PC-9 (cell line): Measurements from ENCODE around the gene PHRF1.

ENCODE experiments used
- CTCF ChIP-seq: fragments of 200-600 bp; sonication (generic); conservative IDR thresholded peaks from 2 replicates; pipeline ENCODE4 v1.6.1; 2017; ENCODE audit warnings: mixed run types, antibody characterized with exemption, mild to moderate bottlenecking, moderate library complexity
- EZH2 ChIP-seq: fragments of 200-600 bp; sonication (generic); IDR thresholded peaks from 2 replicates; pipeline ENCODE4 v1.8.0; 2017; ENCODE audit warnings: antibody characterized with exemption, low read depth

GRCh38 chr11:529728-530411 is 46.4 kb upstream of the PHRF1 start:
- TF ChIP-seq CTCF (no peak), EZH2 (no peak)
